H7 (cell line): ENCODE measurements around the gene EEIG2. TPM values are rescaled to one million over a fixed set of nuclear protein-coding genes. Genes with fewer than 3 reads are reported as not detected.

Experiments
- DNase-seq: peaks from one replicate; pipeline ENCODE4 v3.0.0; 2012
- H3K27me3 ChIP-seq: 2 replicates; pipeline ENCODE4 v1.6.0; 2011; ENCODE audit warnings: mild to moderate bottlenecking, low read length; ENCODE audit not compliant: control insufficient read depth, insufficient read depth
- H3K36me3 ChIP-seq: replicated peaks from 2 replicates; pipeline ENCODE4 v1.5.1; 2011; ENCODE audit warnings: low read length; ENCODE audit not compliant: control insufficient read depth, insufficient read depth
- H3K4me3 ChIP-seq: 2 replicates; pipeline ENCODE4 v1.5.1; 2011; ENCODE audit warnings: low read depth, mild to moderate bottlenecking, control low read depth, low read length, moderate library complexity; ENCODE audit not compliant: insufficient read depth
- total RNA-seq: library from RNA; depleted of rRNA; stranded (reverse); fragments of >200 nt; shearing (Covaris generic); gene quantifications from 2 replicates; pipeline ENCODE4 v1.2.3, GENCODE V29; 2014; rRNA removed

Gene EEIG2
- total RNA-seq, 1 experiment from 2014 or later, result 25.1 TPM

DNA sequence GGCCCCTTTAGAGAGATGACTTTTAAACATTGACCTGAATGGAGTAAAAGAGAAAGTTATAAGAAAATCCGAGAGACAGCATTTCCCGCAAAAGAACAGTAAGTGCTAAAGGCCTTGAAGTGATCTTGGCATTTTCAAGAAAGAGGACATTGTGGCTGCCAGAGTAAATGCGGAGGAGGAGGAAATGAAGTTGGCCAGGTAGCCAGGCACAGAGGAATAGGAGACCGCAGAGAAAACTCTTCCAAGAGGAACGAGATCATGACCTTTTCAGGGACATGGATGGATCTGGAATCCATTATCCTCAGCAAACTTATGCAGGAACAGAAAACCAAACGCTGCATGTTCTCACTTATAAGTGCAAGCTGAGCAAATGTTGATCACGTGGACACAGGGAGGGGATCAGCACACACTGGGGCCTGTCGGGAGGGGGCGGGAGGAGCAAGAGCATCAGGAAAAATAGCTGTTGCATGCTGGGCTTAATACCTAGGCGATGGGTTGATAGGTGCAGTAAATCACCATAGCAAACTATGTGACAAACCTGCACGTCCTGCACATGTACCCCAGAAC, 49.7 kb downstream of the EEIG2 start:
- Histone ChIP-seq H3K4me3 (no peak overlapping the region), H3K27me3 (no peaks in the 10 kb centered on the region), H3K36me3 (no peaks in the 10 kb centered on the region)
- DNase-seq, result no peak

Other genes starting within 250 kb of the EEIG2 start
- not detected in 2 replicates for gene NBPF6, start 109.8 kb upstream of the EEIG2 start, total RNA-seq
- 17.5 and 18.0 TPM in 2 replicates for gene HENMT1, start 101.0 kb downstream of the EEIG2 start, total RNA-seq
- 31.9 and 41.3 TPM in 2 replicates for gene PRPF38B, start 132.2 kb downstream of the EEIG2 start, total RNA-seq
- gene FNDC7, start 152.8 kb downstream of the EEIG2 start, total RNA-seq, result 0.03 and 0.33 TPM in 2 replicates
- gene STXBP3, start 186.6 kb downstream of the EEIG2 start, total RNA-seq, result 31.0 and 45.7 TPM in 2 replicates